ENCODE measurements around the gene IRF8.

DNA sequence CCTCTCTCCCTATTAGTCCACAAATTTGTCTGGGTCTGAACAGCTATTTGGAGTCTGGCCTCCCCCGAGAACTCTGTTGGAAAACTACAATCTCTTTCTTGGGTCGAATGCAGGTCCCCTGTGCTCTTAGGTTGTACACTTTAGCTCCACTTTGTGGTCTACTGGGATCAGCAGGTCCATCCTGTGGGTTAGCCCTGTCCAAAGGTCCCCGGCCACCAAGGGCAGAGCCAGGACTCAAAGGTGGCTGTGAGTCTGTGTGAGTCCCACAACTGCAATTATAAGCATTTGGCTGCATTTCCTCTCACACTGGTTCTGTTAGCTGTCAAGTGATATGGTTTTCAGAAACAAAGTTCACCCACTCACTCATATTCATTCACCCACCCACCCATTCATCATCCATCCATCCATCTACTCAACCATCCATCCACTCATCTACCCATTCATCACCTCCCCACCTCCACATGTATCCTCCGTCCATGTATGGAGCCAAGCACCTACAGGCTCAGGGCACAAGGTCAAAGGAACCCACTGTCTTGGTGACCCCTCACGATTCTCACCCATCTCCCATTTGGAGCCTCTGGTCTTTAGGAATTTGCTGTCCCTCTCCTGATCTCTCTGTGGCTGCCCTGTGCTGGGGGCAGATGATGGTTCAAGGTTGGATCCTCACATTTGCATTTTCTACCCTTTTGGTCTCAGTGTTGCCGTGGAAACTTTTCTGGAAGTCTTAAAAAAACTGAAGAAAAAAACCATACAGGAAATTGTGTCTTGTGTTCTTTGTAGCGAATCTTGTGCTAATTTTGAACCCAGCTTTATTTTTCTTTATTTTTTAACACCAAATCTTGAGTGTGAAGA lies 45.8 kb downstream of the IRF8 start:
- TF ChIP-seq ISL1 (CRISPR knock-in tag; IDR thresholded peaks at IDR 0.05), result no peak
- no peak for TF ChIP-seq PATZ1 (CRISPR knock-in tag; IDR thresholded peaks at IDR 0.05; ENCODE audit: borderline replicate concordance)
- TF ChIP-seq RARB (CRISPR knock-in tag; IDR thresholded peaks at IDR 0.05), result no peak
- no peak for TF ChIP-seq TOX (CRISPR knock-in tag; IDR thresholded peaks at IDR 0.05; ENCODE audit: borderline replicate concordance)
- no peak for TF ChIP-seq GLIS3 (CRISPR knock-in tag; IDR thresholded peaks at IDR 0.05)
- no peak for TF ChIP-seq ZNF565 (CRISPR knock-in tag; conservative IDR thresholded peaks at IDR 0.05; ENCODE audit: low read depth)
- TF ChIP-seq ZFP30 (CRISPR knock-in tag; IDR thresholded peaks at IDR 0.05), result no peak
- TF ChIP-seq OSR1 (CRISPR knock-in tag; IDR thresholded peaks at IDR 0.05), result no peak
- no peak for TF ChIP-seq BACH2 (CRISPR knock-in tag; IDR thresholded peaks at IDR 0.05; ENCODE audit: borderline replicate concordance)
